Uterus (tissue), 4 donors: ENCODE data around the gene AFAP1L1. TPM values are rescaled to one million over a fixed set of nuclear protein-coding genes. Genes with fewer than 3 reads are reported as not detected.
"Not testable (repeated sequence)": the region's sequence is repeated elsewhere in the genome, so short reads cannot be mapped to it uniquely, and the experiment has no call there.

ENCODE experiments used
- DNase-seq, 2 donors: peaks; one replicate each; pipeline ENCODE4 v3.0.0-alpha.2; 2019 to 2020
- H3K27ac ChIP-seq, 2 donors: fragments of 200-600 bp; sonication (generic); 1 replicate in 1 of 2; 2 replicates in 1 of 2; pipeline ENCODE4 v1.5.1; 2016 to 2018
- H3K27me3 ChIP-seq, 2 donors: fragments of 200-600 bp; sonication (generic); one replicate each; pipeline ENCODE4 v1.5.1; 2018 to 2019; ENCODE audit warnings: control low read depth in 1 of 2
- H3K36me3 ChIP-seq, 2 donors: fragments of 200-600 bp; sonication (generic); one replicate each; pipeline ENCODE4 v1.5.1; 2019; ENCODE audit warnings: control low read depth in 1 of 2
- H3K4me1 ChIP-seq, 2 donors: fragments of 200-600 bp; sonication (generic); one replicate each; pipeline ENCODE4 v1.5.1; 2018 to 2019; ENCODE audit warnings: control low read depth in 1 of 2
- H3K4me3 ChIP-seq, 2 donors: fragments of 200-600 bp; sonication (generic); 1 replicate in 1 of 2; 2 replicates in 1 of 2; pipeline ENCODE4 v1.5.1; 2018 to 2019; ENCODE audit warnings: mild to moderate bottlenecking in 1 of 2
- H3K9me3 ChIP-seq, 2 donors: fragments of 200-600 bp; sonication (generic); one replicate each; pipeline ENCODE4 v1.5.1; 2019; ENCODE audit warnings: control low read depth in 1 of 2
- CTCF ChIP-seq, 4 experiments: fragments of 200-600 bp in 2 of 4; fragments of 450-650 bp in 2 of 4; sonication (generic) in 2 of 4; IDR thresholded peaks; one replicate each; pipeline ENCODE4 v1.5.1; 2016 to 2019; ENCODE audit warnings: antibody characterized with exemption in 4 of 4, mild to moderate bottlenecking in 2 of 4, moderate library complexity in 1 of 4
- POLR2A ChIP-seq, 2 donors: fragments of 450-650 bp; IDR thresholded peaks; one replicate each; pipeline ENCODE4 v1.6.1; 2016; ENCODE audit warnings: antibody characterized with exemption in 2 of 2, mild to moderate bottlenecking in 1 of 2, moderate library complexity in 1 of 2
- intact Hi-C: fragments of 100-400 bp; cut with DNase I; formaldehyde crosslinking; loops from one replicate; pipeline ENCODE4 v1.15.1; 2023; ENCODE audit warnings: low total_unique reads
- total RNA-seq, 4 donors: library from RNA; depleted of rRNA in 3 of 4; stranded (reverse); fragments of >200 nt in 3 of 4; gene quantifications; one replicate each; pipeline versions ENCODE4 v1.1.0 to v1.2.4, GENCODE V29; 2014 to 2023
- donor health status: DM: yes; HTN: yes; CAD: no.

The AFAP1L1 gene
- total RNA-seq, 4 donors from 2014 or later: 5.3 to 26.9 (median 24.6) TPM

- intact Hi-C loops: no loop called here
- no peaks in the 10 kb centered on the region for H3K27me3 ChIP-seq
These were observed 2.6 kb upstream of the AFAP1L1 start for GRCh38 chr5:149268928-149269557.

GRCh38 chr5:149271195-149271715 lies 404 bp upstream of the AFAP1L1 start:
- H3K4me1 ChIP-seq: peaks cover 0 to 4% of the 10 kb centered on the region in 2 donors
- H3K27ac ChIP-seq: peak overlapping the region; percentile 76 to 79
- peak overlapping the region; percentile 49 to 75 for H3K4me3 ChIP-seq
- no peaks in the 10 kb centered on the region for H3K9me3 ChIP-seq
- H3K36me3 ChIP-seq: no peaks in the 10 kb centered on the region
- H3K27me3 ChIP-seq: no peaks in the 10 kb centered on the region
- intact Hi-C loops: no loop called here
- no peak for DNase-seq
- TF ChIP-seq CTCF (IDR thresholded peaks at IDR 0.05) (no peak), POLR2A (IDR thresholded peaks at IDR 0.05) (peak in 1 of 2 donors; percentile 17)

More at GRCh38 chr5:149268928-149269557, 2.6 kb upstream of the AFAP1L1 start:
- TF ChIP-seq POLR2A (IDR thresholded peaks at IDR 0.05): no peak
- TF ChIP-seq CTCF (IDR thresholded peaks at IDR 0.05): peak; percentile 50 to 69 (median 68)
- no peak for DNase-seq
- H3K9me3 ChIP-seq: no peaks in the 10 kb centered on the region
- peaks cover 0 to 4% of the 10 kb centered on the region in 2 donors for H3K4me1 ChIP-seq
- H3K27ac ChIP-seq: no peak overlapping the region
- H3K4me3 ChIP-seq: no peak overlapping the region
- H3K36me3 ChIP-seq: no peaks in the 10 kb centered on the region

GRCh38 chr5:149272781-149273180 lies 1.1 kb downstream of the AFAP1L1 start:
- DNase-seq, H3K27me3 ChIP-seq, H3K36me3 ChIP-seq, H3K9me3 ChIP-seq, intact Hi-C loops, H3K4me1 ChIP-seq: not testable (repeated sequence)
- Histone ChIP-seq H3K27ac (peak overlapping the region; percentile 76 to 79), H3K4me3 (peak overlapping the region; percentile 49 to 75)

- peak overlapping the region in 1 of 2 donors; percentile 49 for H3K4me3 ChIP-seq
- H3K27ac ChIP-seq: peak overlapping the region; percentile 26 to 76
- H3K4me1 ChIP-seq: peaks cover 0 to 4% of the 10 kb centered on the region in 2 donors
- no peaks in the 10 kb centered on the region for H3K36me3 ChIP-seq
- no peaks in the 10 kb centered on the region for H3K9me3 ChIP-seq
- no peak for DNase-seq
- intact Hi-C loops: no loop called here
- no peak for TF ChIP-seq POLR2A (IDR thresholded peaks at IDR 0.05)
- no peak for TF ChIP-seq CTCF (IDR thresholded peaks at IDR 0.05)
- H3K27me3 ChIP-seq: no peaks in the 10 kb centered on the region
These were observed 1.6 kb downstream of the AFAP1L1 start for GRCh38 chr5:149273237-149273636.

GRCh38 chr5:149273950-149274349 lies 2.3 kb downstream of the AFAP1L1 start:
- no peak for DNase-seq
- Histone ChIP-seq H3K9me3 (no peaks in the 10 kb centered on the region), H3K27me3 (no peaks in the 10 kb centered on the region), H3K4me3 (no peak overlapping the region), H3K27ac (peak overlapping the region in 1 of 2 donors; percentile 76), H3K36me3 (no peaks in the 10 kb centered on the region), H3K4me1 (peaks cover 0 to 4% of the 10 kb centered on the region in 2 donors)
- no peak for TF ChIP-seq POLR2A (IDR thresholded peaks at IDR 0.05)
- intact Hi-C loops: no loop called here

GRCh38 chr5:149274939-149275338 lies 3.3 kb downstream of the AFAP1L1 start:
- H3K9me3 ChIP-seq: no peaks in the 10 kb centered on the region
- no peaks in the 10 kb centered on the region for H3K27me3 ChIP-seq
- intact Hi-C loops: no loop called here
- H3K27ac ChIP-seq: no peak overlapping the region
- H3K4me1 ChIP-seq: peaks cover 0 to 4% of the 10 kb centered on the region in 2 donors
- DNase-seq: no peak
- no peak overlapping the region for H3K4me3 ChIP-seq
- H3K36me3 ChIP-seq: no peaks in the 10 kb centered on the region
- no peak for TF ChIP-seq POLR2A (IDR thresholded peaks at IDR 0.05)
- no peak for TF ChIP-seq CTCF (IDR thresholded peaks at IDR 0.05)
